GM21367 (cell line): Measurements from ENCODE around the gene FRA10AC1.
A peak's percentile ranks its signal among the peaks of the same experiment; 100 is the strongest.
"Not testable (repeated sequence)": the region's sequence is repeated elsewhere in the genome, so short reads cannot be mapped to it uniquely, and the experiment has no call there.

Source experiments
- ATAC-seq: cut with Tn5 transposase; IDR thresholded peaks from one replicate; pipeline ENCODE4 v1.9.1; 2021; ENCODE audit not compliant: unreplicated experiment

FRA10AC1 gene

DNA sequence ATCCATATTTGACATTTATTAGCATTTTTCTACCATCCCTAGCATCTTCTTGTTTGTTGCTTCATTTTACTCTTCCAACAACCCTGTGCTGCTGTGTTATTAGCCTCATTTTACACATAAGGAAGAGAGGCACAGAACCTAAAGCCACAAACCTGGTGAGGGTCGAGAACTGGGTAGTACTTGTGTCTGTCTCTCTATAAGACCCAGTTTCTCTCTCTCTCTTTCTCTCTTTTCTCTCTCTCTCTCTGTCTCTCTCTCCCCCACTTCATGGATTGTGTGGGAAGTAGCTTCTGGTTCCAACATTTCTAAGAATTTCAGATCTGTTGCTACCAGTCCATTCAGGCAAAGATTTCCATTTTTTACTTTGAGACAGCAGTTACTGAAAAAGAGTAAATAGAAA is 1.4 kb upstream of the FRA10AC1 start:
- ATAC-seq: no peak

DNA sequence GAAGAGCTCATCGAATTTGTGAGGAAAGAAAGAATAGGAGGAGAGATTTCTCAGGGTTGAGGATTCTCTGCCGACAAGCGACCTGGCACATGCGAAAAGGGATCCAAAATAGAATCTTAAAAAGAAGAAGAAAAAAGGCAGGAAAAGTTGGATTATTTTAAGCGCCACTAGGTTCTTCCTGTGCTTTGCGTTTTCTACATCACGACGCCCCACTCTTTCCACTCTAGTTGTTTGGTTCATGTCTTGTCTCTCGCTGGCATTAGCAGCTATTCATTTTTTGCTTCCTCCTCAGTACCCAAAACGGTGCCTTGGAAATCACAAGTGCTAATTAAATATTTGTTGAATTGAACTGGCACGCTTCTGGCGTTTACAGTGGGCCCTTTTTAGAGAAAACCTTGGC is 674 bp upstream of the FRA10AC1 start:
- peak; percentile 7 for ATAC-seq

DNA sequence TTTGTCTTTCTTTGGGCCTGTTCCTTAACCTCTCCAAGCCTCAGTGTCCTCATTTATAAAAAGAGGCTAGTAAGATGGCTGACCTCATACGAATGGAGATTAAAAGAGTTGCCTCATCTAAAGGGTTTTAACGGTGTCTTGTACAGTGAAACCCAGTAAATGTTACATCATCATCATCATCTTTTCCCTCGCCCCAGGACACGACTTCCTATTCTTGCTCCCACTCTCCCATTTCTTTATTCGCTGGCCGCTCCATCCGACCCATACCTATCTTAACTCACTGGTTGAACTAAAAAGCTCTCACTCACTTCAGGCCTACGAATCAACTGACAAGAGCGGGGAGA is 554 bp downstream of the FRA10AC1 start:
- peak; percentile 14 for ATAC-seq

DNA sequence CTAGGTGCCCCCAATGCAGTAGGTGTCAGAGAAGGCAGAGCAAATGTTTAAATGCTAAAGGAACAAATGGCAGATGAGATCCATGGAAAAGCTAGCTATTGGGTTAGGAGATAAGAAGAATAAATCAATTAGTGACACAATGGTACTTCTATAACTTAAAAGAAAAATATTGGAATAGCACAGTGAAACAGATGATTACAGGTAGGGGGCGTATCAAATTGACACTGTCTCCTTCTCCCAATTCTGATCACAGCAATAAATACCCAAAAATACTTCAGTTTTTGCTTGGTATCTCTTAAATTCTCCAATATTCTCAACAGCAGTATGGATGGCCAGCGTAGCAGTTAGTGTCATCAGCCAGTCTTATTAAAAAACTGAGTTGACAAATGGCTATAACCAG is 5.2 kb downstream of the FRA10AC1 start:
- no peak for ATAC-seq

DNA sequence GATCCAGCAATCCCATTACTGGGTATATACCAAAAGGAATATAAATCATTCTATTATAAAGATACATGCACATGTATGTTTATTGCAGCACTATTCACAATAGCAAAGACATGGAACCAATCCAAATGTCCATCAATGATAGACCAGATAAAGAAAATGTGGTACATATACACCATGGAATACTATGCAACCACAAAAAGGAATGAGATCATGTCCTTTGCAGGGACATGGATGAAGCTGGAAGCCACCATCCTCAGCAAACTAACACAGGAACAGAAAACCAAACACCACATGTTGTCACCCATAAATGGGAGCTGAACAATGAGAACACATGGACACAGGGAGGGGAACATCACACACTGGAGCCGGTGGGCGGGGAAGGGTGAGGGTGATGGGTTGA is 5.8 kb downstream of the FRA10AC1 start:
- not testable (repeated sequence) for ATAC-seq

DNA sequence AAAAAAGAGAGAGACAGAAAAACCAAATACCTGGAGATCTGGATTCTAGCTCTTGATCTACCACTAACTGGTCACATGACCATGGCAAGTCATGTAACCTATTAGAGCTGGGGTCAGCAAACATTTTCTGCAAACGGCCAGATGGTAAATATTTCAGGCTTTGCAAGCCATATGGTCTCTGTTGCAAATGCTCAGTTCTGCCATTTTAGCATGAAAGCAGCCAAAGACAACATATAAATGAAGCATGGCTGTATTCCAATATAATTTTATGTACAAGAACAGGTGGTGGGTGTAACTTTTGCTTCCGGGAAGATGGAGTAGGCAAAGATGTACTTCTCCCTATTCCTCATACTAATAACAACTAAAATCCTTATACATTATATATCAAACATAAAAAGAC is 6.7 kb downstream of the FRA10AC1 start:
- no peak for ATAC-seq

DNA sequence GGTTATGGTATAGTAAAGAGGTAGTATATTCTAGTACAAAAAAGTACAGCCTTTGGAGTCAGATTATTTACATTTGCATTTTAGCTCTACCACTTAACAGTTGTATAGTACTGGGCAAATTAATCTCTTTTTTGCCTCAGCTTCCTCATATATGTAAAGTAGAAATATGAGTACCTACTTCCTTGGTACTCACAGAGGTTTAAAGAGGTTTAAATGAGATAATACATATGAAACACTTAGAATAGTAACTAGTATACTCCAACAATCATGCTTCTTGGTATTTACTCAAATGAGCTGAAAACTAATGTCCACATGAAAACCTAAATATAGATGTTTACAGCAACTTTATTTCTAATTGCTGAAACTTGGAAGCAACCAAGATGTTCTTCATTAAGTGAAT is 14.7 kb downstream of the FRA10AC1 start:
- ATAC-seq: no peak

DNA sequence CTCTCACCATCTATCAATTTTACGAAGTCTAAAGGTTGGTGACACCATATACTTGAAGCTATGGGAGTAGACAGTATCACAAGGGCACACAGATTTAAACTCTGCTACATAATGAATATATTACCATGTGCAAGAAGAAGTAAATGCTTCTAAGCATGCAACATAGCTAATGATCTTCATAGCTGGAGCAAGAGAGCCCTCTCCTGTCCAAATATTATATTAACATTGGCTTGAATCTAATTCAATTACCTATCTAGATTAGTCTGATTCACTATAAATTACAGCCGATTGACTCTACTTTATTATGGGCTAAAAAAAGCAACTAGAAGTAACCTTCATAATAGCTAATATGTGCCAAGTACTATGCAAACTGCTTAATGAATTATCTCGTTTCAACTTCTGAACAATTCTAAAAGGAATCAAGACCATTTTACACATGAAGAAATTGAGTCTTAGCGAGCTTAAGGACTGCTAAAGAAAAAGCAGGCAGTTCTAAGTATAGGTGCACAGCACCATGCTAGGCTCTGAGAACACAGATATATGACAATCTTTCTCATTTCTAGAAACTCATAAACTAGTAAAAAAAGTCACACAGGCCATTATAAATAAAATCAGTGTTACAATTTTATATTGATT is 21.9 kb downstream of the FRA10AC1 start:
- ATAC-seq: no peak

DNA sequence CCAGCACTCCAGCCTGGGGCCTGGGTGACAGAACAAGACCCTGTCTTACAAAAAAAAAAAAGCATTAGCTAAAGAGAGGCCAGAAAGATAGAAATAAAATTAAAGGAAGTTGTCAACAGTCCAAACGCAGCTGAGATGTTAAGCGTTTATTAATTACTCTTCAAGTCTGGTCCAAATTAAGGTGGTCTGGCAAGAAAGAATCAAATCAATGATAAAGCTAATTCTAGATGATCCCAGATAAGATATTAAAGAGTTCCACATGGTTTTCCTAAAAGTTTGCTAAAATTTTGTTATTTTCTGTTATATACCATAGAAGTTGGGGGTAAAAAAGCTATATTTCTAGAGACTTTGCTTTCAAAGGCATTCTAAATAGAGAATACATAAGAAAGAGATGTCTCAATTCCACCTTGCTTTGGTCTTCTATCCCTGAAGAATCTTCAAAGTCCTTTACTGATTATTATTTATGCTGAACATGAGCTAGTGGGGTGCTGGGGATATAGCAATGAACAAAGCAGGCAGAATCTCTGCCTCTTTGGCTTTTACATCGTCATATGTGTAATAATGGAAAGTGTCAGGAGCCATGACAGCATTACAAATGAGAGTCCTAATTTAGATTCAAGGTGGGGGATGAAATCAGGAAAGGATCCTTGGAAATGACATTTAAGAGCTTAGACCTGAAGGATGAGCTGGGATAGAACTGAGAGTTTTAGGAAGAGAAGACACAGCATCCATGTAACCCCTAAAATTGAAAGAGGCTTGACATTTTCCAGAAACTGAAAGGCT is 23.4 kb downstream of the FRA10AC1 start:
- ATAC-seq: no peak

DNA sequence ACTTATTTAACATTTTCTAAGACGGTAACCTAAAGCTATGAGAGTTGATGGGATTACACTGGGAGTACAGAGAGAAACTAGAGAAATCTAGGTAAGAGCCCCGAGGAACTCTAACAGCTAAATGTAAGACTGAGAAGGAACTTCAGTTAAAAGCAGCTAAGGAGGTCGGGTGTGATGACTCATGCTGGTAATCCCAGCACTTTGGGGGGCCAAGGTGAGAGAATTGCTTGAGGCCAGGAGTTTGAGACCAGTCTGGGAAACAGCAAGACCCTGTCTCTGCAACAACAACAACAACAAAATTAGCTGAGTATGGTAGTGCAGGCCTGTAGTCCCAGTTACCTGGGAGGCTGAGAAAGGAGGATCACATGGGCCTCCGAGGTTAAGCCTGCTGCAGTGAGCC is 24.0 kb downstream of the FRA10AC1 start:
- no peak for ATAC-seq

DNA sequence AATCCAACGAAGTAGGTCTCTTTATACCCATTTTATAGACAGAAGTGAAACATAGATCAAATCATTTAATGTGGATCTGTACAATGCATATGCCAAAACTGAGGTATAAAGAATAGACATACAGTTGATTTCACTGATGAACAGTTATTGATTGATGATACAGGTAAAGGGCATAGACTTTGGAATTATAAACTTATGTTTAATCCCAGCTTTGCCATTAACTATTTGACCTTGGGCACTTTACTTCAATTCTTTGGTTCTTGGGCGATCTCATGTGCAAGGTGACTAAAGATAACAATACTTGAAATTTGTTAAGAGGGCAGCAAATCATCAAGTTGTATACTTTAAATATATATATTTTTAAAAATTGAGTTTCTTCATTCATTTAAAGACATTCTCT is 28.6 kb downstream of the FRA10AC1 start:
- ATAC-seq: no peak

DNA sequence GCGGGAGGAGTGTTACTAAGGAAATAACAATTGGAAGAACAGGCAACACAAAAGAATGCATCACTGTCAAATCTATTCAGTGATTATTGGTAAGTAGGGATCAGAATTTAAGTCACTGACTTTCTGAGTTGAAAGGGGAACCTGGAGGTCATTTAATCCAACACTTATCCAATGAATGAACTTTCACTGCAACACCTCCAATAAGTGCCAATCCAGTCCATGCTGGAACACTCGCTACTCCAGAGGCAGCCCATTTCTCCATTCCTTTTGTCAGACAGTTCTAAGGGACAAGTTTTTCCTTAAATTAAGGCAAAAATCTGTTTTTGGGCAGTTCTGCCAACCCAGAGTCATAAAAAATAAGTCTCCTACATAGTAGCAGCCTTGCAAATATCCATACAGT is 29.5 kb downstream of the FRA10AC1 start:
- no peak for ATAC-seq

DNA sequence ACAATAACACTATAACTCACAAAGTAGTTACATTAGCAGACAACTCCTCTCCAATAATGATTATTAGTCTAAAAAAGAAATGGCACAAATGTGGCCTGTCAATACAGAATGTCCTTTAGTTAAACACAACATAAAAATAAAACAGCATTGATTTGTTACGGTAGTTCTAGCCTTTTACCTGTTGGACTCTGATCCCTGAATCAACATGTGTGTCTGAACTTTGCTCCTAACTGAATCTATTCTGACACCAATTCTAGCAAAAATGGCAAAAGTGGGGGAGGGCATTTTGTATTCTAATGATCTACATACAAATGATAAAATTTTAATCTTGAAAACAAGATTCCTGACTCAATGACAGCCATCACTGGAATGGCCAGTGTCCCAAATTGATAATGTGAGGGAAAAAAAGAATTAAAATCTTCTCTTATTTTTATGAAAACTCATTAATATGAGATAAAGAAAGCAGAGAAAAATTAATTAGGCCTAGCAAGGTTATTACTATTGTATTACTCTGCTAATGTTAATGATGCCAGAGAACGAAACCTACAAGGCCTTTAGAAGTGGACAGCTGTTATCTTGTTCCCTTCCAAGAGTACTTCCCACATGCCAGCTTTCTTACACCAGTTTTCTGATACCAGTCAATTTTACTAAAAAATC is 30.2 kb downstream of the FRA10AC1 start:
- ATAC-seq: no peak

DNA sequence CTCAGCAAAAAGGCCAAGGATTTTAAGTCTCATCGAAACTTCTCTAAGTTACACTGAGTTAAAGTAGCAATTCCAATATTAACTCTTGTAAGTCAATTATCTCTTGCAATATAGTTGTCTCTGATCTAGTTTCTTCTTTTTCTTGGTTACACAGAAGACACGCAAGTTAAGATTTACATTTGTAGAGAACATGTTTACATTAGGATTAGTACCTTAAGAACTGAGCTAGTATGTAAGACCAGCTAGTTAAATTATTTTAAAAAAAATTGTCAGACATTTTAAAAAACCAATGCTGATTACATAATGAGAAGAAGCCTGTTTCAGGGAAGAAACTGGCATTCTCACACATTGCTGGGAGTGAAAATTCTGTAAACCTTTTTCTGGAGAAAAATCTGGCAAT is 31.4 kb downstream of the FRA10AC1 start:
- no peak for ATAC-seq

DNA sequence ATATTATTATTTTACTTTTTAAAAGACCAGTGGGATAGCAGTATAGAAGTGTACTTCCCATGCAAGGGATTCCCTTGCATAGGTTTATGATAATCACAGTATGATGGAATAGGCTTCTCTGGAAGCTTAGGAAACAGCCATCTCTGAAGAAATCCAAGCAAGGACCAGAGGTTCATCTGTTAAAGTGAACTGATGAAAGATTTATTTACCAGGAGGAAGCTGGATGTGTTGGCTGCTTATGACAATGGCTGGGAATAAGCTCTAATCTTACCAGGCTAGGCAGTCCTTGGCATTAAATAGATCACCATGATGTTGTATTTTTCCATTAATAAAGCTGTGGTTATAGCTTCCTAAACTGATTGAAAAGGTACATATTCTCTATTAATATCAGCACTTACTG is 32.0 kb downstream of the FRA10AC1 start:
- no peak for ATAC-seq

DNA sequence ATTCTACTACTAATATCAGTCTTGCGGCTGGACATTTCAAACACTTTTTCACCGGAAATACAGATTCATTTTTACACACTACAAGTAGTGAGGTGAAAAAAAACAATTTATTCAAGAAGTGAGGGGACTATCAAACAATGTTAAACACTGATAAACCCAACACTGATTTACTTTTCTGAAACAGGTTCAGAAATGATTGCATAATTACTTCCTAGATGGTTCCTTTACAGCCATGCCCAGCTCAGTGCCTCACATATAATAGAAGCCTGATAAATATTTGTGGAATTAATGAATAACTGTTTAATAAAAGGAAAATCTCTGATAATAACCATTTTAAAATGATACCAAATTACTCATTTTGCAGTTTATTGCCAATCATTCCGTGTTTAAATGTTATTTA is 34.6 kb downstream of the FRA10AC1 start:
- no peak for ATAC-seq

DNA sequence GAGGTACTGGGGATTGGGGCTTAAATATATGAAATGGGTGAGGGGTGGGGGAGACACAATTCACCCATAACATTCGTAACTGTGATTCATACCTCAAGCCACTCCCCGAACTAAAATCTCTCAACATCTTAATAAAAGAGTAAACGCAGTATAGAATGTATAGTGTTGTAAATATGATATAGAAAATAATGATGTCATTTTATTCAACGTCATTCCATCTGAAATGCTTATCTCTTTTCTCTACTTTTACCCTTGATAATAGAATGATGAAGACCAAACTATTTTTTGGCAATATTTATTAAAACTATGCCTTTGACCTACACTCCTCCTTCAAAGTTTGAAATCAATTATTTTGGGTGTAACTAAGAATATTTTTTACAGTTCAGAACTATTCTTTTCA is 36.4 kb downstream of the FRA10AC1 start:
- no peak for ATAC-seq

DNA sequence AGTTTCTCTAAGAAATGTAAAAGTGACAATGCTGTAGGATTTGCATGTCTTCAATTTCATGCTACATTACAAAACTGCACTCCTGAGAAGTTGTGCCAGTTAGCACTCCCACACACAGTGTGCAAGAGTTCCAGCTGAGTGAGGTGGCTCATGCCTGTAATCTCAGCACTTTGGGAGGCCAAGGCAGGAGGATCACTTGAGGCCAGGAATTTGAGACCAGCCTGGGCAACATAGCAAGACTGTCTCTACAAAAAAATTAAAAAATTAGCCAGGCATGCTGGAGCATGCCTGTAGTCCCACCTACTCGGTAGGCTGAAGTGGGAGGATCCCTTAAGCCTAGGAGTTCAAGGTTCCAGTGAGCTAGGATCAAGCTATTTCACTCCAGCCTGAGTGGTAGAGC is 44.6 kb downstream of the FRA10AC1 start:
- no peak for ATAC-seq

DNA sequence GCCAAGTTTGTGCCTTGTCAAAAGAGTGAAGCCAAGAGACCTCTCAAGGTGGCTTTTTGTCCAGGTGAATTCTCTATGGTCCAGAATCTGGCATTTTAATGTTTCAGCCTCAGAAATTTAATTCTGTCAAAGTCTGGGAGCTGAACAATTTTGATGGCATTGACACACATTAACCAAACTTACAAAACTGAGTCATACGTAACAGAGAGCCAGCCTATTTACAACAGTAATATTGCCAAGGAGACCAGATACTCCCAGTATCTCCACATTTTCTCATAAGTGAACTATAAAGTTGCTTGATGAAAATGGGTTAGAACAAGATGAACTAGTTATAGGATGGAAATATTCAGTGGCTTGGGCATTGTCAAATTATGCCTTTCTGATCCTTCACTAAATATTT is 46.2 kb downstream of the FRA10AC1 start:
- no peak for ATAC-seq

DNA sequence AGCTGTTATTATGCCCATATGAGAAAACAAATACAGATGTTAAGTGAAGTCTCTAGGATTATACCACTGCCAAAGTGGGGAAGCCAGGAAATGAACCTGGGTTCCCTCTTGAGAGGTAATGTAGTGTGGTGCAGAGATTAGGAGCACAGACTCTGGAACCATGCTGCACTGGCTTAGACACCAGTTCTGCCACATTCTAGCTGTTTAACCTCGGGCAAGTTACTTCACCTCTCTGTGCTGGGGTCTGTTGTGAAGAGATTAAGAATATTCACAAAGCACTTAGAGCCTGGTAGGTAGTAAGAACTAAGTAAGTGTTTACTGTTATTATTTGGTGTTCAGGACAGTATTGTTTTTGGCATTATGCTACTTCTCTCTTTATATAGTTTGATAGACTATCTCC is 48.2 kb downstream of the FRA10AC1 start:
- no peak for ATAC-seq

DNA sequence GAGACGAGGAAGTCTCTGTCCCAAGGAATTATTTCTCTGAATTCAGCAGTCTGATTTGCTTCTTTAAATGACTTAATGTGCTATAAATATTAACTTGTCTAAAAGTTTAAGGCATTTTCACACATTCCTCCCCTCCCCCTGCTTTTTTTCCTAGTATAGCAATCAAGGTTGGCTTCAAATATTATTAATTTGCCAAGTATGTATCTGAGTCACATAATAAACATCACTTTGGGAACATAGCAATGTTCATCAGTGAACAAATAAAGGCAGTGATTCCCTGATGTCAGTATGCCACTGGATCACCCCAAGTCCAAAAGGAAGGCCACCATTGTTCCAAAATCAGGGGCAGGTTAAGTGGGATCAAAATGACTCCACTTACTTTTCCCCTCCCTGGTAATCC is 49.5 kb downstream of the FRA10AC1 start:
- no peak for ATAC-seq

DNA sequence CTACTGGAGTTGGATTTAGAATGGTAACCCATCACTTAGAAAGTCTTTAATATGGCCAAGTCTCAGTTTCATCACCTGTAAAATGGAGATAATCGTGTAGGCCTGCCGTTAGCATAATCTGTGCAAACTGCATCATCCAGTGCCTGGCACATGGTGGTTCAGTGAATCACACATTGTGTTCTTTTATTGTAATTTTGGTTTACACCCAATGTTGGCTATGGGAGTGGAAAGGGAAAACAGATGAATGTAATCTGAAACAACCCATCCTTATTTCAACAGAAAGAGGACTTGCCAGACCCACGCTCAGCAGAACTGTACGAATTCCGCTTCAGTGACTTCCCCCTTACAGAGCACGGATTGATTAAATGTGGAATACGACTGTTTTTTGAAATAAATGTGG is 62.6 kb downstream of the FRA10AC1 start:
- no peak for ATAC-seq
